ENCODE measurements around the gene PRKD1.

The PRKD1 gene

DNA sequence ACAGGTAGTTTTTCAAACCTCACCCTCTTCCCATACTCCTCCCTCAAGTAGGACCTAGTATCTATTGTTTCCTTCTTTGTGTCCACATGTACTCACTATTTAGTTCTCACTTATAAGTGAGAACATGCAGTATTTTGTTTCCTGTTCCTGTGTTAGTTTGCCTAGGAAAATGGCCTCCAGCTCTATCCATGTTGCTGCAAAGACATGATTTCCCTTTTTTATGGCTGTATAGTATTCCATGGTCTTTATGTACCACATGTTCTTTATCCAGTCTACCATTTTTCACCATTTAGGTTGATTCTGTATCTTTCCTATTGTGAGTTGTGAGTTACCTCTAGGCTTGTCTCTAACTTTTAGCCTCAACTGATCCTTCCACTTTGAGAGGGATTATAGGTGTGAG is 310.7 kb downstream of the PRKD1 start:
- DNase-seq (ENCODE audit: low read depth, low spot score), result no peak

DNA sequence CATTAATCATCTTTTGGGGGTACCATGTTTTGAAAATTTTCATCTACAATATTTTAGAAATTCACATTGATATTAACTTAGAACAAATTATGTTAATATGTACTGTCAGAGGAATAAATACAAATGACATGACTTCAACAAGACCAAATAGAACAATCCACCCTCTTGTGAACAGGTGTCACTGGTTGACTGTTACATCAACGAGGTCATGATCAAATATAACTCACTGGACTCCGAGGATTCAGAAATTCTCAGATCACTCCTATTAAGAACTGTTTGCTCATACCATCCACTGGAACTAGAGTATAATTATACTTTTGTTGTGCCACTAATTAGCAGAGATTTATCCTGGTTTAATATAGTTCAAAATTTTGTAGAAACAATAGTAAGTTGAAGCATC is 318.8 kb downstream of the PRKD1 start:
- DNase-seq (ENCODE audit: low read depth, low spot score), result no peak

DNA sequence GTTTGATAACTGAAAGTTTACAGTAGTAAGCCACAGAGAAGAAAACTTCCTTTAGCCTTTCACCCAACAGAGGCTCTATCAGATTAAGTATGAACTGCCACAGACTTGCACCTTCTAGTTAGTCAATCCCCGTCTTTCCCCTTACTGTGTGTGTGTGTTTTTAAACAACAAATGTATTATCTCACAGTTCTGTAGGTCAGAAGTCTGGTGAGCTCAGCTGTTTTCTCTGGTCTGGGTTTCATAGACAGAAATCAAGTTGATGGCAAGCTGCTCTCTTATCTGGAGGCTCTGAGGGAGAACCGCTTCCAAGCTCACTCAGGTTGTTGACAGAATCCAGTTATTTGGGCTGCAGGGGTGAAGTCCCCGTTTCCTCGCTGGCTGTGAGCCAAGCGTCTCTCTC is 320.5 kb downstream of the PRKD1 start:
- DNase-seq (ENCODE audit: low read depth, low spot score), result no peak

DNA sequence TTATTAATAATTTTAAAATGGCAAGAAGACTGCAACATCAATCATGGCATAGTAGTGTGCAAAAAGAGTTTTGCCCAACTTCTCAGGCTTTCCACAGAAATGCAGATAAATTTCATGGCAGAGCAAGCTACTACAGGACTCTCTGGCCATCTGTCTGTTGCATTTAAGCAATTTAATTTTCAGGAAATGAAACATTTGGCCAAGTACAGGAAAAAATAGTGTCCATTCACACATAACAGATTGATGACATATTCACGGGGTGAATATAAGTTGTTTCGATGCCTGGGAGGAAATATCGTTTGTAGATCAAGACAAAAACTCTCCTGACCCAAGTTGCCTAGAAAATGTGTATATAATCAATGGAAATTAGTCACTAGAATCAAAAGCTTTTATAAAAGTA is 324.0 kb downstream of the PRKD1 start:
- DNase-seq (ENCODE audit: low read depth, low spot score), result no peak

DNA sequence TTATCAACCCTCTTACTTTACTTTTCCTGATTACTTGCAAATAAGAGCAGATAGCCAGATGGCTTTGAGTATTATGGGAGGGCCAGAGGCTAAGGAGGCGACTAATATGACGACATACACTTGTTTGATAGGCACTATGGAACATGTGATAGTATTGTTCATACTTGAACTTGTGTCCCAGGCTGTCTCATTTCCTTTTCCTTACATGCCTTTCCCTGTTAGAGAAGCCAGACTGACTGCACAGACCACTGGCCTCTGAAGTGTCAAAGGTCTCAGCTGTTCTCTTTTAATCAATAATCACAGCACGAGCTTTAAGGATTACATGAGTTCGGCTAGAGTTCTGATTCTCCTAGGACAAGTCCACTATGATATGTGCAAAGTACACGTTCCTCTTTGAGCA is 326.0 kb downstream of the PRKD1 start:
- DNase-seq (ENCODE audit: low read depth, low spot score), result no peak

DNA sequence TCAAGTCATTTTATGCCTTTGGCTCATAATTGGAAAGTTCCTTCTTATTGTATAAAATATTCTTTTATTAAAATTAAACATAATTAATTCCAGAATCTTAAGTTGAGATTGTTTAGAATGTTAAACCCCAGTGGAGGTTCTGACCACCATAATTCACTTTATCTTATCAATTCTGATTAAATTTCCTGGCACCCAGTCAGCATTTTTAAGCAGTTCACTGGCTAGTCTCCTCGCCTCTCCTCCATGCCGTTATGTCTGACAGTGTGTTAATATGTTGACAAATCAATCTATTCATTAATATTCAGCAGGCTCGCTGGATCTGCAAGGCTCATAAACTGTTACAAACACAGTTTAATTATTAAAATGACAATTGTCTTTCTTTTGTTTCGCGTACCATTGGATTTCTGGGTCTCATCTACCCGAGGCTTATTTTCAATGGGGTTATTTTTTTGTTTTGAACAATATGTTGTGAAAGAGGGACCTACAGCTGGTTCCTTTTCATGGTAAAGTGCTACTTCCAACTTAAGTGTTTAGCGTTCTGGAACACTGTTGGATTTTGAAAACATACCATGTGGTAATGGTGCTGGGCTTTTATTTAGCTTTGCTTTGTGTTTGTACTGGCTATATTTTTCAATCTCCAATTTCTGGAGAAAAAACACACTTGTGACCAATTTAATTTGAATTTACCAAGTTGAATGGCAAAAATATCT is 339.7 kb downstream of the PRKD1 start:
- DNase-seq (ENCODE audit: low read depth, low spot score), result no peak

DNA sequence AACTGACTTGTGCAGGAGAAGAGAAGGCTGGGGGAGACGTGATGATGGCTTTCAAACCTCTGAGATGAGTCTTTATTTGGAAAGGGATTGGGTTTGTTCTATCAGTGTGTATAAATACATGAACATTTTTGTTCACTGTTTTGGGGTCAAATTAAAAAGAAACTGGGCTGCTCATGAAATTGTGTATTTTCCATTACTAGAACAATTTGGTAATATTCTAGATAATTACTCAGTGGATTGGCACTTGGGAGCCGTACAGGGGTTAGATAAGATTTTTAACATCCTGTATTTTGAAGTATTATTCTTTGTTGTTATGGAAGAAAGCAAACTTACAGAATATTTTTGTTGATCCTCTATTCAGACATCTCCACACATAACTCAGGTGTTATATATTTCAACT is 340.6 kb downstream of the PRKD1 start:
- DNase-seq (ENCODE audit: low read depth, low spot score), result no peak

DNA sequence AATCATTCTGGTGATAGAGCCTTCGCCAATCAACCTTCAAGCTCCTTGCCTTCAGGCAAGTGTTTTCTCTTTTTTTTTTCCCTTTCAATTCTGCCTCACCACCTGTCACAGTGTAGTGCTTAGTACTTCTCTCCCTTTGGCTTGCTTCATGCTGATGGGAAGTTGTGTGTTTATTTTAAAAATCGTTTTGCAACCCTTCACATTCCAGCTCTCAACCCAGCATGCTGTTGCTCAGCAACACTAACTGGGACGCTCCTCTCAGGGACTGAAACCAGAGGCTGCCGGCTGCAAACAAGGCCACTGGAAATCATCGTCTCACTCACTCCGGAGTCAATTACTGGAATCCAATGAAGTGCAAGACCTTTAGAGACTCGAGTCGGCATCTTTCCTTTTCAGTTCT is 342.7 kb downstream of the PRKD1 start:
- no peak for DNase-seq (ENCODE audit: low read depth, low spot score)

DNA sequence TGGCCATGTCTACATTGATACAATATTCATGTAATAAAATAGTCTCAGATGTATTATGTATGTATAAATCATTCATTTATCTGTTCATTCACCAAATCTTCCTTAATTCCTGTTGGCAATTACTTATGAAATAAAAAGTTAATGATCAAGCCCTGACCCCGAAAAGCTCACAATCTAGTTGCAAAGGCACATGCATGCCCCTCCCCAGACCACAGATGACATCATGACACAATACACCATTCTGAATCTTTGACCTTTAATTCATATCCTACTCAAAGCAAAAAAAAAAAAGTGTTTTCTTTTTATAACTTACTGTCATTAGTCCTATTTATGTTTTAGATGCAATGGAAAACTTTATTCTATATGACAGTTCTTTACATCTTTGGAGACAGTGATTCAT is 346.9 kb downstream of the PRKD1 start:
- no peak for DNase-seq (ENCODE audit: low read depth, low spot score)

DNA sequence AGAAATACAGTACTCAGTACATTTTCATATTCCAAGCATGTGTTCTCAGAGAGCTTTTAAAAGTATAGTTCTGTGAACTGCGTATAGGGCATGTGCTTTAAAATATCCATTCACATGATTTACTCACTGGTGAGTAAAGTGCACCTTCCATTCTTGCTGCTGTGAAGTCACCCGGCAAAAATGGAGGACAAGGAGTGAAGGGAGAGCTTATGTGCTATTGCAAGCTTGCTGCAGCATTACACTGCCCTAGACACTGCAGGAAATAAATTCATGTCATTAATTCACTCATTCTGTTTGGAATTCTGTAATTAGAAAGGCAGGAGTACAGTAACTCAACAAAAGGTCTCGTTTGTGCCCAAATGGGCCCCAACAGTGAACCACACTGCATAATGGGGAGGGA is 347.8 kb downstream of the PRKD1 start:
- no peak for DNase-seq (ENCODE audit: low read depth, low spot score)

DNA sequence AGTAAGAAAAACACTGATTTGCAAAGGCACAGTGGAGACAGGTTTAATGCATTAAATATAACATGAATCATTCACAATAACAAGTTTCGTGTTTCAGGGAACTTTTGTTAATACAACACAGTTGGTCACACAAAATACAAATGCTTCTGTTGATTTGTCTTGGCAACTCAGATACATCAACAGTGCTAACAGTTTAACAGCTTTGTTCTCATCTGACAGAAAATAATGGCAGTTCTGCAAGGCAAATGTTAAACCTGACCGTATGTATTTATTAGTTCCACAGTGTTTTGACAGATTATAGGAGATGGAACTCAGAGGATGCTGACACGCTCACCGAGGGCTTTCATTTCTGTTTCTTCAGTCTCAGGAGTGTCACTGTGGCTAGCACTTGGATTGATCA is 350.7 kb downstream of the PRKD1 start:
- no peak for DNase-seq (ENCODE audit: low read depth, low spot score)

DNA sequence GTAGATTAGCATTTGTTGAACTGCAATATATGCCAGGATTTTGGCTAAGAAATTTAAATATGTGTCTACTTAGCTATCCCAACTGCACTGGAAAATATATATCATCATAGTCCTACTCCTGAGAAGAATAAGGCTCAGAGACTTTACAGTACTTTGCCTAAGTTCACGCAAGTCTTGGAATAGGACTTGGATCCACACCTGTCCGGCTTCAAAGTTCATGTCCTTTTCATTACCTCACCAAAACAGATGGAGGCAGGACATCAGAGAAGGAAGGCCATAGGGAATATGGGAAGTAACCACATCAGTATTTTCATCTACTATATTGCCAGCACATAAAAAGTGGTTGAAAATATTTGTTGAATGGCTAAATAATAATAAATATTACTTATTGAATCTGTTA is 358.5 kb downstream of the PRKD1 start:
- DNase-seq (ENCODE audit: low read depth, low spot score), result no peak

DNA sequence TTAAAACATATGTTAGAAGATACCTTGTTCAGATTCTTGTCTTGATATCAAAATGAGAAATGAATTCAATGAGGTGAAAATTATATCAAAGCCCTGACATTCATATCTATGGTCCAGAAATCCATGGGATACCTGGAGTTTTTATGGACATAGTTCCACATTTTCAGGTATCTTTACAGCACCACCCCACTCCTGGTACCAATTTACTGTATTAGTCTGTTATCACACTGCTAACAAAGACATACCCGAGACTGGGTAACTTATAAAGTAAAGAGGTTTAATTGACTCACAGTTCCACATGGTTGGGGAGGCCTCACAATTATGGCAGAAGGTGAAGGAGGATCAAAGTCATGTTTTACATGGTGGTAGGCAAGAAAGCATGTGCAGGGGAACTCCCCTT is 361.5 kb downstream of the PRKD1 start:
- DNase-seq (ENCODE audit: low read depth, low spot score), result no peak

DNA sequence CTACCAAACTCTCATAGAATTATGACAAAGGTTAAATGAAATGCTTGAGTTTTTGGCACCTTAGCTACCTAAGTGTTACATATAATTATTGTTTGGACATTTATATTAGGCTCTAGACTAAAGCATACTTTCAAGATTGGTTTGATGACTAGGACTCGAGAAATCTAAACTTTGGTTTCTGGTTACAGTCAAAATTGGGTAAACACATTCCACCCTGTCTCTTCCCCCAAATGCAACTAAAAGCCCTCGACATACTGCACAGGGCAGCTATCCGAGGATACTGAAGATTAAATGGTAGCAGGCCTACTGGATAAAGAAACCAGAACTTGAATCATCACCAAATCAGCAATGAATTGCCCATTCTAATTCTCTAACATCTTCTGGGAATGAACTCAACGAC is 369.1 kb downstream of the PRKD1 start:
- no peak for DNase-seq (ENCODE audit: low read depth, low spot score)

DNA sequence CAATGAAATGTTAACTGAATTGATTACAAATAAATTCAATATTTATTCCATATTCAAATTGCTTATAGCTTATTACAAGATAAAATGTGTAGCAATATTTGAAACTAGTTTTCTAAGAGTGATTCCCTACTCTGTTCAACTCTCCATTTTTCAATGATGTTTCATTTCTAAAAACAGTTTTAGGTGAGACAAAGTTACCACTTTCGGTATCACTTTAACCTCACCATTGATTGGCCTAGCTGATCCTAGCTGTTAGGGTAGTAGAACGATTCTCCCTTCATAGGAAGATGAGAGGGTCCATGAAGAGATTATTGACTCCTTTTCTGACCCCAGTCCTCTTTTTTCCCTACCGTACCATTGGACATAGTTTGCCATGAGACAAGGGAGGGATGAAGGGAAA is 373.3 kb downstream of the PRKD1 start:
- DNase-seq (ENCODE audit: low read depth, low spot score), result no peak

DNA sequence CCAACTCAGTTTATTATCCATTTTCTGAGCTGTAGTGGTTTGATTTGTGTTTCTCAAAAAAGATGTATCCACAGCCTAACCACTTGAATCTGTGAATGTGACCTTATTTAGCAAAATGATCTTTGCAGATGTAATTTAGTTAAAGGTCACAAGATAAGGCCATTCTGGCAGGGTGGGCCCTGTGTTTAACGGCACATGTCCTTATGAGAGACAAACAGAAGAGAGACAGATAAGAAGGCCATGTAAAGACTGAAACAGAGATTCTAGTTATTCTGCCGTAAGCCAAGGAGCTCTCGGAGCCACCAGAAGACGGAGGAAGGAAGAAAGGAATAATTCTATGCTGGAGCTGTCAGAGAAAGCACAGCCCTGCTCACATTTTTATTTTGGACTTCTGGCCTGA is 374.2 kb downstream of the PRKD1 start:
- no peak for DNase-seq (ENCODE audit: low read depth, low spot score)

DNA sequence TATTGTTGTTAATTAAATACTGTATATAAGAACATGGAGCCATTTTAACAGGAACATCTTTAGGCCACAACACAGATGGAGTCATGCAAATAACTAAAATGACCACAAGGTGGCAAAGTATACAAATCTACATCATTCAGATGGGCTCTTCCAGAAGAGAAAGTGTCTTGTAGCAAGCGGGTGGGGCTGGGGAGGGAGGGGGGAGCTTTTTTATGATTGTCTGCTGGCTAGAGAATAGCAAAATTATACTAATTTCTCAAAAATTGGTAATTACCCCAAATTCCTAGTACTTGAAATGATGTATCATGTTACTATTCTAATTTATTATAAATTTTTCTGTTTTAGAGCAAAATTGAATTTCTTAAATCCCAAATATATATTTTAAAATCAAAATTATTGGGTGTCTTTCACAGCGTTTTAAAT is 378.7 kb downstream of the PRKD1 start:
- peak; percentile 1 for DNase-seq (ENCODE audit: low read depth, low spot score)

DNA sequence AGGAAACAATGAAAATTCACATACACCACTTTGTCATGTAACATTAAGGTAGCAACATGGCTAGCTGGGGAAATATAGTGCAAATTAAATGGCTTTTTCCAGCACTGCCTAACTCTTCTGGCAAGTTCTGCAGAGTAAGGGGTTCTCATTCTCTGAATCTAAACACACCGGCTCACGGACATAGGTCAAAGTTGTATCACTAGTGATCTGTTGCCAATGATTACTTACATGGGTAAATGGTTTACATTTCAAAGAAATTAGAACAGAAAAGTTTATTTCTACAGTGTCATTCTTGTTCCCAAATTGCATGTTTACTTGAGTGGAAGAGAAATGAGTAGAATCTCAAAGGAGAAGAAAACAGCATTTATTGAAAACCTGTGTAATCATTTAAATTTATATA is 381.9 kb downstream of the PRKD1 start:
- DNase-seq (ENCODE audit: low read depth, low spot score), result no peak

DNA sequence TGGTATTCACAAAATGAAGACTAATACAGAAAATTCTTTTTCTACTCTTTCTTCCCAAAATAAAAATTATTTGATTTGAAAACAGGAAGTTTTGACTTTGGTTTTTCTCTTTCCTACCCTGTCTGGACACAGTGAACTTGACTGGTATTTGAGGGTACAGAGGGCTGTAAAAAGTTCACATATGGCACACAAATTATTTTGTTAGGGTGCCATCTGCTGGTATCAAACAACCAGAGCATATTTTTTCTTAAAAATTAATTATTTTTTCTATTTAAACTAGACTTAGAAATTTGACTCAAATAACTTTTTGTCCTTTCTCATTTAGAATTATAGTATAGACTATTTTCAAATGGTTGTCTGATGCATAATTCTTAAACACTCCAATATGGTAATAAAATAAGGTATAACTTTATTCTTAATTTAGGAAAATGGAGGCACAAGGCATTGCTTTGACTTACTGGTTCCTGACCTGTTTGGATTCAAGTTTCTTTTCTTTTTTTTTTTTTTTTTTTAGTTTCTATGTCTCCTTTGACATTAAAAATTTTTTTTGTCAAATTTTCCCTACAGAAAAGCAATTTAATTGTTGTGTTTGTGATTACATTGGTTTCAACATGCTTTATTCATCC is 390.6 kb downstream of the PRKD1 start:
- DNase-seq (ENCODE audit: low read depth, low spot score), result no peak

DNA sequence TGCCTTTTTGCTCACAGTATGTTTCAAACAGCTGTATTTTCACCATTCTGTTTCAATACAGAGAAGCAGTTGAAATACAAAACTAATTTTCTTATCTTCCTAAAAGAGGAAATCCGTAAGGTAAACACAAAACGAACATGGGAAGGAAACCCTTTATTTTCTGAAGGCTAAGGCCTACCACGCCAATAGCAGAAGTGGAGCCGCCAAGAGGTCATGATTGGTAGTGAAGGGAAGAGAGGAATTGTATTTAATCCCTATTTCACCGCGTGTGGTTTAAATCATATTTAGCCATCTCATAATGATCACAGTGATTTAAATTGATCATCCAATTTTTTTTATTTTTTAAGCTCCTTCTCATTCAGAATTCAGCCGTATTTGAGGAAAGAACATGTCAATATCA is 398.2 kb downstream of the PRKD1 start:
- DNase-seq (ENCODE audit: low read depth, low spot score), result no peak

DNA sequence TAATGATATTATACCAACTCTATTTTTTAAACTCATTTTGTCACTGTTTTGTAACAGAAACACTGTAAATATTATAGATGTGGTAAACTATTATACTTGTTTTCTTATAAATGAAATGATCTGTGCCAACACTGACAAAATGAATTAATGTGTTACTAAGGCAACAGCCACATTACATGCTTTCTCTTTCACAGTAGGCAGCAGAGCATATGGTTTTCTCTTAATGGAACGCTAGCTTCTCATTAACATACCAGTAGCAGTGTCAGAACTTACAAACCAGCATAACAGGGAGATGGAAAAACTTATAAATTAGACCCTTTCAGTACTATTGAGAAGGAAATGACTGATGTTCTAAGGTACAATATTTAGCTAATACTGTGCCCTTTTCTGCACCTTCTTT is 398.8 kb downstream of the PRKD1 start:
- DNase-seq (ENCODE audit: low read depth, low spot score), result no peak

DNA sequence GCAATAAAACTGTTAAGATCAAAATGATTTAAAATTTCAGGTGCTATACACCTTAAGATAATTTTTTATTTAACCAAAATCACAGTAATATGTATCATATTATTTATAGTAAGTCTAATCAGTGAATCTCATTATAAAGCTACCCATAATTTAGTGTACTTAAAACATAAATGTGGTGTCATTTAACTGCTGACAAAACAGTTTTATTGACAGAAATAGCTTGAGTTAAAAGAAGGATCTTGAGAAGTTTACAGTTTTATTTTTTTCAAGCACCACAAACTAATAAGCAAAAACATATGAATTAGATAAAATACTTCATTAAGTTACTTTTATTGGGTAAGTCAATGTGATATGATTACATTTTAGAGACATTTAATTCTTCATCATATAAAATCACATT is 400.4 kb downstream of the PRKD1 start:
- DNase-seq (ENCODE audit: low read depth, low spot score), result no peak
